HG02678 (cell line): Measurements from ENCODE around the gene CASTOR1.

Experiments used
- ATAC-seq: cut with Tn5 transposase; IDR thresholded peaks from one replicate; pipeline ENCODE4 v1.9.1; 2021; ENCODE audit warnings: mild to moderate bottlenecking, moderate library complexity; ENCODE audit not compliant: unreplicated experiment

The CASTOR1 gene

DNA sequence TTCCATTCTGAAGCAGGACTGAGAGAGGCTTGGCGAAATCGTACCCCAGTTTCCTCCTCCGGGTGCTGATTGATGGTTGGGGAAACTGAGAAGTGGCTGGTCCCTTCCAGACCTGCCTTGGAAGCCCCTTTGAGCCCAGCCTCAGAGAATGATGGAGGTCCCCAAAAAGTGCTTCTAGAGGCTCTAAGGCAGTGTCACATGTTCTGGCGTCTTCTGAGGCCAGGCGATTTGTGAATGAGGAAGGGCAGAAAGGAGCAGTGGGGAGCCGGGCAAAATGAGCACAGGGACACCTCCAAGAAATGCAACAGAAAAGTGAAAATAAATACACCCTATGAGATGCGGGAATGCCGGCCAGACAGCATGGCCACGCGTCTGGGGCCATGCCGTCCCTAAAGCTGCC lies 41.7 kb downstream of the CASTOR1 start:
- no peak for ATAC-seq

DNA sequence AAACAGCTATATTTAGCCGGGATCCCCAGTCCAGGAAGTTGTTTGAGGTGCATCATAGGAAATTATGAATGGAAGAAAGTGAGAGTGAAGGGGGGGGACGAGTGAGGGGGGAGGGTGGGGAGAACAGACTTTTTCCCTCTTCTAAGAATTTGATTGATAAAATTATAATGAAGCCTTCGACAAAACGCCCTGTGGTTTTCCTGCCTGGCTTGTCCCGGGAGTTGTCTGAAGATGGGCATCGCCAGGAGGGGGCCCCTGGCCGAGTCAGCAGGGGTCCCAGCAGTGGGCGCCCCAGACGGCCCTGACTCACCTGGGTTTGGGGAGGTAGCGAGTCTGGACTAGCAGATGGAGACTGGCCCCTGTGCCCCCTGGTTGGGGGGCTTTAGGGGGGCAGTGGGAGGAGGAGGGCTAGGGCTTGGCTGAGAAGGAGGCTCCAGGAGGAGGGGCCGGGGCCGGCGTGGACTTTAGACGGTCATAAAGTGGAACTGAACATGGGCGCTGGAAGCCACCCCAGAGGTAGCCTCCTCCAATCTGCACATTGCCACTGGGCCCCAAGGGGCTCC lies 42.4 kb downstream of the CASTOR1 start:
- ATAC-seq, result no peak

GRCh38 chr22:30245985-30246813 lies 43.1 kb downstream of the CASTOR1 start, which contains the start of gene LIF:
LIF (minus strand) TSS chr22:30246759; CDS start chr22:30246695, 64 bp downstream.
- ATAC-seq, result no peak

GRCh38 chr22:30245181-30245984 lies 43.9 kb downstream of the CASTOR1 start:
- ATAC-seq, result no peak

DNA sequence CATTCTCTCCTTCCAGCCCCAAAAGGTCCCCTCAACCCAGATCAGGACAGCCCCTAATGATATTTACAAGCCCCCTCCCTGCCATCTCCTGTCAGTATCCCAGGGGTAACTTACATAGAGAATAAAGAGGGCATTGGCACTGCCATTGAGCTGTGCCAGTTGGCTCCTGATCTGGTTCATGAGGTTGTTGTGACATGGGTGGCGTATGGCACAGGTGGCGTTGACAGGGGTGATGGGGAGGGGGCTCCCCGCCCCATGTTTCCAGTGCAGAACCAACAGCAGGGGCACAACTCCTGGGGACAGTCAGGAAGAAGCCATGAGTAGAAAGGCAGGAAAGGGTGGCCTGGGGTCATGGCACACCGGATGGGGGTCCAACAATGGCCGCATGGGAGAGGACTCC lies 44.7 kb downstream of the CASTOR1 start:
- ATAC-seq, result no peak

DNA sequence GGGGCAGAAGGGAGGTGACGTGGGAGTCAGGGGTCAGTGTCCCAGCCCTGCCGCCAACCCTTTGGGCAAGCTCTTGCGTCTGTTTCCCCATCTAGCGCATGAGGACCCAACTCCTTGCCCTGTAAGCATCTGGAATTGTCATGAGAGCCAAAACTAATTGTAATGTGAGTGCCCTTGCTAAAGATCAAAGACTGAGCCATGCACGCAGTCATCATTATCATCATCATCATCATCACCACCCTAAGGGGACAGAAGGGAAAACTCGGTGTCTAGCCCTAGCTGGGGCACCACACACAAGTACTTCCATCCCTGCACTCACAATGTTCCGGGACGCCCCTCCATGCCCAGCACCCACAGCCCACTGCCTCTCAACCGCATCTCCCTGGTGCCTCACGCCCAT lies 45.2 kb downstream of the CASTOR1 start:
- no peak for ATAC-seq

GRCh38 chr22:30243661-30244060 lies 45.6 kb downstream of the CASTOR1 start:
- no peak for ATAC-seq

DNA sequence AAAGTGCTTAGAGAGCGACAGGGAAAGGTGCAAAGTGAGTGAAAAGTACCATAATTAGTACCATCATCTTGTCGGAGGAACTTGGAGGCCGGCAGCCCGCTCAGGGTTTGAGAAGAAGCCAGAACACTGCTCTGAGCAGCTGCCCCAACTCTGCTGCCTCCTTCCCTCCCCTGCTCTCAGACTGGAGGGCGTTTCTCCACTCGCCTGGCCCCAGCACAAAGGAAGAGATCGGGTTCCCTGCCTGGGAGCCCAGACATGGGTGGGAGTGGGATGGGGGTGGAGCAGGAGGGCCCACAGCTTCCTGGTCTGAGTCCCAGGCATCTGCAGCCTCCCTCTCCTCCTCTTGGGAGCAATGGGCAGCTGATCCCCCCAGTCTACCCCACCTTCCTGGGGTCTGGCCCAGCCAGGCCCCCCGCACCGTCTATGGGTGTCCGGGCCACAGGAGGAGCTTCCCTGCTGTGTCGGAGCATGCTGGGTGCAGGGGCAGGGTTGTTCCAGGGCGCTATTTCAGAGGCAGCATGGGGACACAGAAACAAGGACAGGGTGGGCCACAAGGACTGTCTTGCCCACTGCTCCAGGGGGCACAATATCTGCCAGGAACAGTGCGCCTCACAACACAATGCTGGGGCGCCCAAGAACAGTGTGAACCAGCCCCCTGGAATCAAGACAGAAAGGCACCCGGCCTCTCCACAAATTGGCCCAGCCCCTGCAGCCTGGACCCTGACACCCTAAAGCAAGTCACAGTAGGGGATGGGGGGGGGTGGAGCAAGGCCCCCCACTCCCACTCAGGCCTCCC lies 47.5 kb downstream of the CASTOR1 start:
- no peak for ATAC-seq

GRCh38 chr22:30240541-30241417 lies 48.5 kb downstream of the CASTOR1 start:
- ATAC-seq, result no peak

DNA sequence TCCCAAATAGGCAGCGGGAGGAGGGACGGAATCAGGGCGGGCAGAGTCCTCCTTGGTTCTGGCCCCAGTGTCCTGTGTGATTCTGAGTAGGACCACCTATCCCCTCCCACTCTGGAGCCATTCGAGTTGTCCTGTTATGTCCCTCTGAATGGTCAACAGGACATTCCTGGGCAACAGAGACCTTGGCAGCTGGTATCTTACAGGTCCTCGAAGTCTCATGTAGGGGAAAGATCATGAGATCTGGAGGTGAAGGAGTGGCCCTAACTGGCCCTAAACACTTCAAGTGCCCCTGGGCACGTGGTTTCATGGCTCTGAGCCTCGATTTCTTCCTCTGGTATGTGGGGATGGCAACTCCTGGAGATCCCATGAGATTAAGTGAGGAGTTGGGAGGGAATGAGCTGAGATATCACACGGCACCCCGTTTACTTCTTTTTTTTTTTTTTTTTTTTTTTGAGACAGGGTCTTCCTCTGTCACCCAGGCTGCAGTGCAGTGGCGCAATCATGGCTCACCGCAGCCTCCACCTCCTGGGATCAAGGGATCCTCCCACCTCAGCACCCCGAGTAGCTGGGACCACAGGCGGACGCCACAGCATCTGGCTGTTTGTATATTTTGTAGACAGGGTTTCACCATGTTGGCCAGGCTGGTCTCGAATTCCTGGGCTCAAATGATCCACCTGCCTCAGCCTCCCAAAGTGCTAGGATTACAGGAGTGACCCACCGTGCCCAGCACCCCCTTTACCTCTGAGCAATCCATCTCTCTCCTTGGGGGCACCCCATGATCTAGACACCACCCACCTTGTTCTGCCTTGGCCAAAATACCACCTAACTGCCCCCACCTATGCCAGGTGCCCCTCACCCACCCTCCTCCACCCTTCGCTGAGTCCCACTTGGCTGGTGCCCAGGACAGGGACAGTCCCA lies 49.6 kb downstream of the CASTOR1 start:
- ATAC-seq, result no peak

DNA sequence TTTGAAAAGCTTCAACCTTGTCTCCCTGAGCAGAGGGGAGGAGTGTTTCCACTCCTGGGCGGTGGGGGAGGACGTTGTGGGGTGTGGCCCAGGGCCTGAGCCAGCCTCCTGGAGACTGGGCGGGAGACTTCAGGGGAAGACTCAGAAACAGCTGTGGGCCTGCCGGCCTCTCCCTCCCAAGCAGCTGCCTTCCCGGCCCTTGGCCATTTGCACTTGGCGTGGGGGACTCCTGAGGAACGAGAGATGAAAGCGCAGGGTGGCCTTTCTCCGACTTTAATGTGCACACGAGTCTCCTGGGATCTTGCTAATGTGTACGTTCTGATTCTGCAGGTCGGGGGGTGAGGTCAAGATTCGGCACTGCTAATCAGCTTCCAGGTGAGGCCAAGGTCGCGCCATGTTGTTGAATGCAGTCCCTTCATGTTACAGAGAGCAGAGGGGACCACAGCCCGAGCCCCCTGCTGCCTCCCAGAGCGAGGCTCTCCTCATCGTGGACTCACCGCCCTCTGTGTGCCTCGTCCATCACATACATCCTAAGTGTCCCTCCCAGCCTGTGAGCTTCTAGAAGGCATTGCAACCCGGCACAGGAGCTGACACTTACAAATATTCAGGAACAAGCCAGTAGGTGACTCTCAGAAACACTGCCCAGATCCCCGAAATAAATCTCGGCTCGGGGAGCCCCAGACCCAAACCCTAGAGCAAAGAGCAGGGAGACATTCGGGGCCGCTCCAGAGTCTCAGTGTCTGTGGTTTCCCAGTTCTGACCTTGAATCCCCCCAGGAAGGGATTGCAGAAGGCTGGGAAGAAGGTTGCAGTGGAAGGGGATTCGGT lies 50.4 kb downstream of the CASTOR1 start:
- no peak for ATAC-seq

- no peak for ATAC-seq
These were observed 51.2 kb downstream of the CASTOR1 start for GRCh38 chr22:30238136-30238535.

DNA sequence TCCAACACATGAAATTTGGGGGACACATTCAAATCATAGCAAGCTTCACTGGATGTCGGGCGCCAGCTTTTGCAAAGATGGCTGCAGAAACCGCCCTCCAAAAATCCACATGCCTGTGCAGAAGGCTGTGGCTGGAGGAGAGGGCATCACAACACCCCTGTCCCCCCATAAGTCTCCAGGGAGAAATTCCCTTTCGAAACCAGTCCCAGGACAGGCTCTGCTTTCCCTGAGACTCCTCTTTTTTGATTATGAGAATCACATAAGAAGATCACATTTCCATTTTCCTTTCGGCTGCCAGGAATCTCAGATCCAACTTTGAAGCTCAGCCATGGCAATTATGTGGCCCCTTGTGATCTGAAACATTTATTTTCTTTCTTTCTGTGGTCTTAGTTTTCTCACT lies 52.4 kb downstream of the CASTOR1 start:
- ATAC-seq, result no peak

- ATAC-seq, result no peak
These were observed 53.6 kb downstream of the CASTOR1 start for GRCh38 chr22:30235687-30236170.
